Calu3 (cell line): Measurements from ENCODE around the gene ABHD10. TPM values are rescaled to one million over a fixed set of nuclear protein-coding genes. Genes with fewer than 3 reads are reported as not detected.

ENCODE experiments used
- BruUV-seq: library from RNA; stranded (reverse); fragments of 400-500 nt; replicated peaks from 2 replicates; lab custom pipeline; 2021; lab: Mats Ljungman, UMichigan
- CTCF ChIA-PET: fragments of 300-600 bp; sonication (Branson Sonifier 250); formaldehyde crosslinking; loops from one replicate; lab custom pipeline; 2022; ENCODE audit warnings: antibody characterized with exemption; lab: Charles Lee
- DNase-seq: peaks from one replicate; pipeline ENCODE4 v3.0.0; 2022
- H3K27ac Mint-ChIP-seq: one replicate; pipeline ENCODE4 v1.8.0; 2022; ENCODE audit warnings: mixed read lengths; ENCODE audit not compliant: unreplicated experiment
- H3K27me3 Mint-ChIP-seq: one replicate; pipeline ENCODE4 v1.8.0; 2022; ENCODE audit warnings: mixed read lengths; ENCODE audit not compliant: unreplicated experiment
- H3K36me3 Mint-ChIP-seq: one replicate; pipeline ENCODE4 v1.8.0; 2022; ENCODE audit warnings: mild to moderate bottlenecking, moderate library complexity, mixed read lengths; ENCODE audit not compliant: insufficient read depth, unreplicated experiment
- H3K4me1 Mint-ChIP-seq: one replicate; pipeline ENCODE4 v1.8.0; 2022; ENCODE audit warnings: mild to moderate bottlenecking, low read depth, mixed read lengths; ENCODE audit not compliant: unreplicated experiment
- H3K4me3 Mint-ChIP-seq: one replicate; pipeline ENCODE4 v1.8.0; 2022; ENCODE audit warnings: mild to moderate bottlenecking, low read depth, moderate library complexity, mixed read lengths; ENCODE audit not compliant: unreplicated experiment
- H3K9me3 Mint-ChIP-seq: one replicate; pipeline ENCODE4 v1.8.0; 2022; ENCODE audit warnings: low read depth, mixed read lengths; ENCODE audit not compliant: unreplicated experiment
- CTCF ChIP-seq: fragments of 200-600 bp; IDR thresholded peaks from one replicate; pipeline ENCODE4 v1.8.0; 2022; ENCODE audit warnings: antibody characterized with exemption; ENCODE audit not compliant: unreplicated experiment
- intact Hi-C: fragments of 100-400 bp; cut with micrococcal nuclease; formaldehyde crosslinking; loops from one replicate; pipeline ENCODE4 v1.10.0; 2022; ENCODE audit not compliant: unreplicated experiment
- total RNA-seq: library from RNA; stranded (reverse); gene quantifications from 2 replicates; pipeline ENCODE4 v1.2.3, GENCODE V29; 2022

Gene ABHD10
- total RNA-seq, 1 experiment from 2014 or later: 26.4 TPM

- no TSS peak for BruUV-seq
Measured at GRCh38 chr3:111951032-111951431, 27.8 kb upstream of the ABHD10 start.

GRCh38 chr3:111952086-111952485, 26.7 kb upstream of the ABHD10 start:
- intact Hi-C loops: no loop called here
- no TSS peak for BruUV-seq
- no peak for TF ChIP-seq CTCF
- Mint-ChIP-seq H3K27me3 (no peaks in the 10 kb centered on the region), H3K4me1 (peaks cover 10% of the 10 kb centered on the region), H3K9me3 (no peaks in the 10 kb centered on the region), H3K36me3 (no peaks in the 10 kb centered on the region), H3K27ac (no peak overlapping the region), H3K4me3 (no peak overlapping the region)
- DNase-seq: no peak
- CTCF ChIA-PET: no interaction called here

More at GRCh38 chr3:111951032-111951431, 27.8 kb upstream of the ABHD10 start:
- no peak overlapping the region for H3K27ac Mint-ChIP-seq
- H3K9me3 Mint-ChIP-seq: no peaks in the 10 kb centered on the region
- CTCF ChIA-PET: no interaction called here
- no peak overlapping the region for H3K4me3 Mint-ChIP-seq
- peaks cover 9% of the 10 kb centered on the region for H3K4me1 Mint-ChIP-seq
- TF ChIP-seq CTCF: no peak
- no peaks in the 10 kb centered on the region for H3K27me3 Mint-ChIP-seq
- intact Hi-C loops: no loop called here
- DNase-seq: no peak
- no peaks in the 10 kb centered on the region for H3K36me3 Mint-ChIP-seq

GRCh38 chr3:111952866-111953450, 25.9 kb upstream of the ABHD10 start:
- Mint-ChIP-seq H3K9me3 (no peaks in the 10 kb centered on the region), H3K27me3 (no peaks in the 10 kb centered on the region), H3K36me3 (no peaks in the 10 kb centered on the region), H3K27ac (no peak overlapping the region), H3K4me3 (no peak overlapping the region), H3K4me1 (peaks cover 19% of the 10 kb centered on the region)
- BruUV-seq: no TSS peak
- DNase-seq: no peak
- no peak for TF ChIP-seq CTCF
- intact Hi-C loops: no loop called here
- CTCF ChIA-PET: interaction anchor here (0.6 to 1.4 kb wide), 2 partner anchors 10 to 362 kb away, joined by 5 to 6 read pairs; no protein-coding TSS in a partner anchor

- Mint-ChIP-seq H3K27me3 (no peaks in the 10 kb centered on the region), H3K27ac (no peak overlapping the region), H3K9me3 (peaks cover under 1% of the 10 kb centered on the region), H3K36me3 (no peaks in the 10 kb centered on the region), H3K4me3 (no peak overlapping the region), H3K4me1 (peaks cover 24% of the 10 kb centered on the region)
- BruUV-seq: no TSS peak
- CTCF ChIA-PET: interaction anchor here (1.4 kb wide), 1 partner anchor 8 kb away, joined by 5 read pairs; no protein-coding TSS in a partner anchor
- intact Hi-C loops: no loop called here
- DNase-seq: no peak
- no peak for TF ChIP-seq CTCF
Measured at GRCh38 chr3:111954228-111954990, 24.4 kb upstream of the ABHD10 start.
